ENCODE results near the gene PRICKLE2. TPM values are rescaled to one million over a fixed set of nuclear protein-coding genes. Genes with fewer than 3 reads are reported as not detected.

PRICKLE2 gene
- total and polyA plus RNA-seq, 2 experiments from 2014 or later = 1.1 to 12.5 TPM

DNA sequence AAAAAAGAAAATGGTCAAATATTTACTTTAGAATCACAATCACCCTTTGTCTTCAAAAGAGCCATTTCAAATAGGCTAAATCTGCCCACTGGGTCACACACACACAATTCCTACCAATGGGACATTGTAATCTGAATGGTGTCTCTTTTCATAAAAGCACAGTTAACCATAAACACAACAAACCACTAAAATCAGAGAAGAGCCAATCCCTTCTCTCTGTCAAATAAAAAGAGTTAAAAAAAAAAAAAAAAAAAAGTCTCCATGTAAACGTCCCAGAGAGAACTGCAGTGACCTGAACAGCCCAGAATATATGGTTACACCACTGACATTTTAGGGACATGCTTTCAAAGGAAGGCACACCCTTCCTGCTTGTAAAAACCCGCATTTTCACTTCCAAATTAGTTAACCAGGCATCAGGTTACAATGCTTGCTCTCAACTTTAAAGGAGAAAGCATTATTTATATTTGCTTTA, 63.7 kb downstream of the PRICKLE2 start:
- Mint-ChIP-seq H3K27me3 (ENCODE audit: insufficient read depth, low read depth, poor library complexity) (peaks cover 4% of the 10 kb centered on the region), H3K4me1 (peaks cover 45% of the 10 kb centered on the region), H3K36me3 (ENCODE audit: low read depth) (peaks cover 5% of the 10 kb centered on the region; the same call in 1 of the 3 replicates), H3K4me3 (no peak overlapping the region), H3K9me3 (no peaks in the 10 kb centered on the region), H3K27ac (no peak overlapping the region)
- Histone ChIP-seq H3F3A (replicated peaks; ENCODE audit: low read depth) (no peaks in the 10 kb centered on the region), H2AFZ (no peak overlapping the region), H3K9me2 (ENCODE audit: insufficient read depth) (no peaks in the 10 kb centered on the region), H3K27me3 (ENCODE audit: insufficient read depth) (no peaks in the 10 kb centered on the region), H4K20me1 (replicated peaks; ENCODE audit: insufficient read depth) (no peaks in the 10 kb centered on the region), H3K4me3 (no peak overlapping the region), H3K36me3 (ENCODE audit: insufficient read depth) (no peaks in the 10 kb centered on the region), H3K4me1 (ENCODE audit: insufficient read depth) (peaks cover 37% of the 10 kb centered on the region), H3K79me2 (replicated peaks; ENCODE audit: insufficient read depth) (no peaks in the 10 kb centered on the region), H3K27ac (ENCODE audit: low read depth) (no peak overlapping the region), H3K4me2 (peak overlapping the region; percentile 19; the same call in 1 of the 2 replicates)
- DNase-seq (ENCODE audit: low spot score) (peak; percentile 30), ATAC-seq (no peak)
- TF ChIP-seq POLR2AphosphoS5 (IDR thresholded peaks at IDR 0.05; ENCODE audit: low read depth) (no peak), ZNF114 (CRISPR knock-in tag; IDR thresholded peaks at IDR 0.05) (no peak), NANOG (IDR thresholded peaks at IDR 0.05; ENCODE audit: borderline replicate concordance) (no peak), ZNF331 (CRISPR knock-in tag; IDR thresholded peaks at IDR 0.05; ENCODE audit: low read depth) (no peak)
- TF ChIP-seq, protein P1, sequence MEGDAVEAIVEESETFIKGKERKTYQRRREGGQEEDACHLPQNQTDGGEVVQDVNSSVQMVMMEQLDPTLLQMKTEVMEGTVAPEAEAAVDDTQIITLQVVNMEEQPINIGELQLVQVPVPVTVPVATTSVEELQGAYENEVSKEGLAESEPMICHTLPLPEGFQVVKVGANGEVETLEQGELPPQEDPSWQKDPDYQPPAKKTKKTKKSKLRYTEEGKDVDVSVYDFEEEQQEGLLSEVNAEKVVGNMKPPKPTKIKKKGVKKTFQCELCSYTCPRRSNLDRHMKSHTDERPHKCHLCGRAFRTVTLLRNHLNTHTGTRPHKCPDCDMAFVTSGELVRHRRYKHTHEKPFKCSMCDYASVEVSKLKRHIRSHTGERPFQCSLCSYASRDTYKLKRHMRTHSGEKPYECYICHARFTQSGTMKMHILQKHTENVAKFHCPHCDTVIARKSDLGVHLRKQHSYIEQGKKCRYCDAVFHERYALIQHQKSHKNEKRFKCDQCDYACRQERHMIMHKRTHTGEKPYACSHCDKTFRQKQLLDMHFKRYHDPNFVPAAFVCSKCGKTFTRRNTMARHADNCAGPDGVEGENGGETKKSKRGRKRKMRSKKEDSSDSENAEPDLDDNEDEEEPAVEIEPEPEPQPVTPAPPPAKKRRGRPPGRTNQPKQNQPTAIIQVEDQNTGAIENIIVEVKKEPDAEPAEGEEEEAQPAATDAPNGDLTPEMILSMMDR (conservative IDR thresholded peaks at IDR 0.05; ENCODE audit: low read depth in 2 of 2) = no peak
- TF ChIP-seq, protein P2, sequence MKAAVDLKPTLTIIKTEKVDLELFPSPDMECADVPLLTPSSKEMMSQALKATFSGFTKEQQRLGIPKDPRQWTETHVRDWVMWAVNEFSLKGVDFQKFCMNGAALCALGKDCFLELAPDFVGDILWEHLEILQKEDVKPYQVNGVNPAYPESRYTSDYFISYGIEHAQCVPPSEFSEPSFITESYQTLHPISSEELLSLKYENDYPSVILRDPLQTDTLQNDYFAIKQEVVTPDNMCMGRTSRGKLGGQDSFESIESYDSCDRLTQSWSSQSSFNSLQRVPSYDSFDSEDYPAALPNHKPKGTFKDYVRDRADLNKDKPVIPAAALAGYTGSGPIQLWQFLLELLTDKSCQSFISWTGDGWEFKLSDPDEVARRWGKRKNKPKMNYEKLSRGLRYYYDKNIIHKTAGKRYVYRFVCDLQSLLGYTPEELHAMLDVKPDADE (IDR thresholded peaks at IDR 0.05) = no peak

DNA sequence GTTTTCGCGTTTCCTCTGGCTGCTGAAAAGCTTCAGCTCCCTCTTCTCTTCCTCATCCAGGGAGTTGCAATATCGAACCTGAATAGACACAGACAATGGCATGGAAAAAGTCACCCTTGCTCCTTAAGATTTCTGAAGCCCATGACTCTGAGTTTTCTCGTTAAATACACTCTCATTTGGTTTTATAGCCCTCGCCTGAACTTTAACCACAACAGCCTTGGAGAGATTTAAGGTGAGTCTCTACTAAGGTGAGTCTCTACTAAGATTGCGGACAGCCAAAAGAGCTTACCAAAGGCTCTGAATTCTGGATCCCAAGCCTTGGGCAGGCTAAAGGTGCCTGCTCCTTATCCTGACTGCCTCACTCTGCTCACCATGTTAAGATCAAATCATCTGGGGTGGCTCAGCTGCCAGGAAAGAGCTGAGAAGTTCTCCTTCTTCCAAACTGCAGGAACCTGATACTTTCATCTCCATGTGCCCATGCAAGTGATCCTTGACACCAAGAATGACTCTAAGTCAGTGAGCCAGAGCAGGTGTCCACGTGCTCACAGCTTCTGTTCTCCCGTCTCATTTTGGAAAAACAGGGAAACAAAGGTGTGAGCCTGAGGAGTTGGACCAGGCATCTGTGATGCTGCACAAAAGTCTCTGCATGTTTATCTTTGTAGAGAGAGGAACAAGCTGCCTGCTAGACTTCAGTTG, 65.1 kb downstream of the PRICKLE2 start:
- Histone ChIP-seq H3K27ac (ENCODE audit: low read depth) (no peak overlapping the region), H3F3A (replicated peaks; ENCODE audit: low read depth) (no peaks in the 10 kb centered on the region), H3K4me2 (no peak overlapping the region), H2AFZ (no peak overlapping the region), H3K36me3 (ENCODE audit: insufficient read depth) (no peaks in the 10 kb centered on the region), H3K27me3 (ENCODE audit: insufficient read depth) (no peaks in the 10 kb centered on the region), H3K4me1 (ENCODE audit: insufficient read depth) (peaks cover 37% of the 10 kb centered on the region), H3K9me2 (ENCODE audit: insufficient read depth) (no peaks in the 10 kb centered on the region), H4K20me1 (replicated peaks; ENCODE audit: insufficient read depth) (no peaks in the 10 kb centered on the region; the same call in 1 of the 2 replicates), H3K4me3 (no peak overlapping the region), H3K79me2 (replicated peaks; ENCODE audit: insufficient read depth) (no peaks in the 10 kb centered on the region)
- H3K4me3 Mint-ChIP-seq = no peak overlapping the region
- H3K4me1 Mint-ChIP-seq = peaks cover 49% of the 10 kb centered on the region
- TF ChIP-seq CREB1 (CRISPR knock-in tag; IDR thresholded peaks at IDR 0.05; ENCODE audit: low read depth) = no peak
- no peak for TF ChIP-seq ZNF114 (CRISPR knock-in tag; IDR thresholded peaks at IDR 0.05)
- TF ChIP-seq, protein P3, sequence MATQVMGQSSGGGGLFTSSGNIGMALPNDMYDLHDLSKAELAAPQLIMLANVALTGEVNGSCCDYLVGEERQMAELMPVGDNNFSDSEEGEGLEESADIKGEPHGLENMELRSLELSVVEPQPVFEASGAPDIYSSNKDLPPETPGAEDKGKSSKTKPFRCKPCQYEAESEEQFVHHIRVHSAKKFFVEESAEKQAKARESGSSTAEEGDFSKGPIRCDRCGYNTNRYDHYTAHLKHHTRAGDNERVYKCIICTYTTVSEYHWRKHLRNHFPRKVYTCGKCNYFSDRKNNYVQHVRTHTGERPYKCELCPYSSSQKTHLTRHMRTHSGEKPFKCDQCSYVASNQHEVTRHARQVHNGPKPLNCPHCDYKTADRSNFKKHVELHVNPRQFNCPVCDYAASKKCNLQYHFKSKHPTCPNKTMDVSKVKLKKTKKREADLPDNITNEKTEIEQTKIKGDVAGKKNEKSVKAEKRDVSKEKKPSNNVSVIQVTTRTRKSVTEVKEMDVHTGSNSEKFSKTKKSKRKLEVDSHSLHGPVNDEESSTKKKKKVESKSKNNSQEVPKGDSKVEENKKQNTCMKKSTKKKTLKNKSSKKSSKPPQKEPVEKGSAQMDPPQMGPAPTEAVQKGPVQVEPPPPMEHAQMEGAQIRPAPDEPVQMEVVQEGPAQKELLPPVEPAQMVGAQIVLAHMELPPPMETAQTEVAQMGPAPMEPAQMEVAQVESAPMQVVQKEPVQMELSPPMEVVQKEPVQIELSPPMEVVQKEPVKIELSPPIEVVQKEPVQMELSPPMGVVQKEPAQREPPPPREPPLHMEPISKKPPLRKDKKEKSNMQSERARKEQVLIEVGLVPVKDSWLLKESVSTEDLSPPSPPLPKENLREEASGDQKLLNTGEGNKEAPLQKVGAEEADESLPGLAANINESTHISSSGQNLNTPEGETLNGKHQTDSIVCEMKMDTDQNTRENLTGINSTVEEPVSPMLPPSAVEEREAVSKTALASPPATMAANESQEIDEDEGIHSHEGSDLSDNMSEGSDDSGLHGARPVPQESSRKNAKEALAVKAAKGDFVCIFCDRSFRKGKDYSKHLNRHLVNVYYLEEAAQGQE (IDR thresholded peaks at IDR 0.05; ENCODE audit: unreplicated experiment) = no peak
- TF ChIP-seq NANOG (IDR thresholded peaks at IDR 0.05; ENCODE audit: borderline replicate concordance) = no peak
- no peak for TF ChIP-seq STAT1 (IDR thresholded peaks at IDR 0.05; ENCODE audit: unreplicated experiment)
- no peak for TF ChIP-seq POLR2AphosphoS5 (IDR thresholded peaks at IDR 0.05; ENCODE audit: low read depth)
- TF ChIP-seq, protein P2 (IDR thresholded peaks at IDR 0.05) = no peak
- no peak for TF ChIP-seq EZH2 (IDR thresholded peaks at IDR 0.05; ENCODE audit: low read depth, unreplicated experiment)
- no peak for TF ChIP-seq EZH2phosphoT487 (IDR thresholded peaks at IDR 0.05; ENCODE audit: unreplicated experiment)
- DNase-seq (ENCODE audit: low spot score) = no peak
- H3K27me3 Mint-ChIP-seq (ENCODE audit: insufficient read depth, low read depth, poor library complexity) = peaks cover 4% of the 10 kb centered on the region
- no peaks in the 10 kb centered on the region for H3K9me3 Mint-ChIP-seq
- ATAC-seq = no peak
- H3K36me3 Mint-ChIP-seq (ENCODE audit: low read depth) = peaks cover 5% of the 10 kb centered on the region; the same call in 1 of the 3 replicates
- H3K27ac Mint-ChIP-seq = no peak overlapping the region

All from GM23338 (cell line).